ENCODE results near the gene VWA2.

GRCh38 chr10:114207349-114207748 is 31.7 kb upstream of the VWA2 start:
- TF ChIP-seq ARNTL (CRISPR knock-in tag; IDR thresholded peaks at IDR 0.05; ENCODE audit: borderline replicate concordance, low read depth) (no peak), CREB5 (CRISPR knock-in tag; IDR thresholded peaks at IDR 0.05; ENCODE audit: low read depth) (no peak), PATZ1 (CRISPR knock-in tag; IDR thresholded peaks at IDR 0.05; ENCODE audit: borderline replicate concordance) (no peak), PPARA (CRISPR knock-in tag; IDR thresholded peaks at IDR 0.05; ENCODE audit: borderline replicate concordance) (no peak), GLIS3 (CRISPR knock-in tag; IDR thresholded peaks at IDR 0.05) (no peak), ZFP30 (CRISPR knock-in tag; IDR thresholded peaks at IDR 0.05) (no peak), RARB (CRISPR knock-in tag; IDR thresholded peaks at IDR 0.05) (no peak), POU6F1 (CRISPR knock-in tag; IDR thresholded peaks at IDR 0.05; ENCODE audit: borderline replicate concordance, low read depth) (no peak), BACH2 (CRISPR knock-in tag; IDR thresholded peaks at IDR 0.05; ENCODE audit: borderline replicate concordance) (no peak), ZFP3 (CRISPR knock-in tag; IDR thresholded peaks at IDR 0.05) (no peak)

Data from SK-N-SH treated with all-trans-retinoic acid at 6 μM for 48 hours (cell line).